NCI-H226 (cell line): ENCODE data around the gene PRKN.

Source experiments
- DNase-seq: peaks from one replicate; pipeline ENCODE4 v3.0.0-alpha.2; 2015

PRKN gene

DNA sequence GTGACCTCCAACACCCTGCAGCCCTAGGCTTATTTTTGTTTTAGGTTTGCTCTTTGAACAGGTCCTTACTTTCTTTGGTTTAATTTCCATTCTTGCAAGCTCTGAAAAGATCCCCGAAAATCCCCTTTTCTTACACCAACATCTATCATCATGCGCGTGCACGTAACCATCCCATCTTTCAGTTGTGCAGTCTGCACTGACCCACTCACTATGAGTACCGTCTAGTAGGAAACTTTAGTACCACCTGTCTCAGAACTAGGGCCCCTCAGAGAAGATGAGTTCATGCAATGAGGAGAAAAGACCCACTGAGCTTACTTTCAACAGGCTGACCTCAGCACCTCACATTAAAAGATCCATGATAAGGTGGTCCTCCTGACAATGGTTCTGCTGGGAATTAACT, 1333.1 kb downstream of the PRKN start:
- DNase-seq = no peak

DNA sequence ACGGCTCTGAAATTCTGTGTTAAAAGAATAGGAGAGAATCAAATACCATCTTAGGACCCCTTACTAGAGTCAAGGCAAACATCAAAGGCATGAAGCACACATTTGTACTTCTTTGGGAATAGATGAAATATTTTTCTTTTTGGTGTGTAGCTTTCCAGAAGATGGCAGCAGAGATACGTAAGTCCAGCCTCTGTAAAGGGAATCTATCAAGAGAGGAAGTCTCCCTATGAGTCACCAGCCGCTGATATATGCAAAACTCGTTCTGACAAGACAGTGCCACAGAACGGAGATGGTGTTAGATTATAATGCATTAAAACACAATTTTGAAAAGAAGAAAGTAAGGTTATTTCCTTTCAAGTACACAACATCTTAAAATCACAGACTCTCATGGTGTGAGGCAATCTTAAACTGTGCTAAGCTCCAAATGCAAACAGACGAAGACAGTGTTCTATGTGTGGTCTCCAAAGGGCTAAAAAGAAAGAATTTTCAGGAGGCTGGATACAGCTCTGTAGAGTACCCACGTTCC, 1333.7 kb downstream of the PRKN start:
- DNase-seq = peak; percentile 71

DNA sequence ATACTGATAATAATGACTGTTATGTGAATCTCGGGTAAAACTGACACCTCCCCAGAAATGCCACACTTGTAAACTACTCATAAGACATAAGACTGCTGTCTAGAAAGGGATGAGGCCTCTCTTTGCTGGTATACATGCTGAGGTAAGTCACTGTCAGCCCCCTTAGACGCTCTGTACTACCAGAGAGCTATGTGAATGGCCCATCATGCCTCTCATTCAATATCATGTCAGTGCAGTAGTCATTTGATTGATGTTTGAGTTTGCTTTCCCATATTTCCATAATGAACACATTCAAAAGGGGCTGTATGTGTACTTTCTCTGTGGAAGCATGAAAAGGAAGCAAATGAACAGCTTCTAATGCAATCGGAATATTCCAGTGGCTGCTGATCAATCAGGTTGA, 1334.3 kb downstream of the PRKN start:
- DNase-seq = no peak

DNA sequence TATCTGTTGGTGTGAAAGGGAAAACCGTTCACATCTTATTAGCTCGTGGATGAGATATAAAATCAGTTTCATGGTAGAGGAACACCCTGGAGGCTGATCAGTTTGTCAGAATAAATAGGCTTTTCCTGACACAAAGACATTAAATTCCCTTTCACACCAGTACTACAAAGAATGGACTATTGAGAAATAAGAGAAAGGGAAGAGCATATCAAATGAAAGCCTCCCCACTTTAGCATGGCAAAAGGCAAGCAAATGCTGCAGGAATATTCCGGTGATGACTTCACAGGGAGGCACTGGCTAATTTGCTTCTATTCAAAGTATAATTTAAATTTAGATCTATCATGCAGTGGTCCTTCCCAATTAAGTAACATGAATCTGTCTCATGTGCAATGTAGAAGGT, 1337.8 kb downstream of the PRKN start:
- DNase-seq = no peak

DNA sequence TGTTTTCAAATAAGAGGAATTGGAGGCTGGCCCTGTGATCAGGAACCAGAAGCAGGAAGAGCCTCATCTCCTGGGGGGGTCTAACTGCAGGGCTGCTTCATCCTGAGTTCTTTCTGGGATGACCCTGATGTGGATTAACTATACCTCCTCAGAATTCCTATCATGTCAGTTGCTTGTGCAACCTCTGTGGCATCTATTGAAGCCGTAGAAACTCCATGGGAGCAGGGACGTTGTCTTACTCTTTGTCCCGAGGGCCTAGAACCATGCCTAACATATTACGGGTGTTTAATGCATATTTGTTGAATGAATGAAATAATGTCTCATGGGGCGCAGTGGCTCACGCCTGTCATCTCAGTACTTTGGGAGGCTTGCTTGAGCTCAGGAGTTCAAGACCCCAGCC, 1343.6 kb downstream of the PRKN start:
- no peak for DNase-seq

DNA sequence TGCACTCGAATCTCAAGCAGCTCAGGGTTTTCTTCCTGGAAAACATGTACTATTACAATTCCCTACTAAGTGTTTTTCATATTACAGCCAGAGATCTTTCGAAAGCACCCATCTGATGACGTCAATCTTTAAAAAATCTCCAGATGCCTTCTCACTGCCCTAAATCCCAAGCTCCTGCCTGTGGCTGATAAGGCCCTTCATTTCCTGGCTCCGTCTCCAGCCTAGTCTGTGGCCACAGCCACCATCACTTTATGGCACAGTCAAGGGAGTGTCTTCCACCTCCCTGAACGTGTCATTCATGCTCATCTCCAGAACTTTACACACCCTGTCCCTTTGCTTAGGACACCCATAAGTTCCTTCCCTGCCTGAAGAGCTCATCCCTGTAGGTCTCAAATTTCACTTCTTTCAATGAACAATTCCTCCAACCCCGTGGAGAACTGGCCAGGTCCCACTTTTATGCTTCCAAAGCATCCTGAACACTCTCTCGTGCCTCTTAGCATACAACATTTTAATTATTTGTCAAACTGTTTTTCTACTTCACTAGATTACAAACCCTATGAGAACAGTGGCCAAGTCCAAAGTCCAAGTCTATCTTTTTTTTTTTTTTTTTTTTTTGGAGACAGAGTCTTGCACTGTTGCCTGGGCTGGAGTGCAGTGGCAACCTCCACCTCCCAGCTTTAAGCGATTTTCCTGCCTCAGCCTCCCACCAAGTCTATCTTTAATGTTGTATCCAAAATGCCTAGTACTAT, 1347.6 kb downstream of the PRKN start:
- peak; percentile 16 for DNase-seq

DNA sequence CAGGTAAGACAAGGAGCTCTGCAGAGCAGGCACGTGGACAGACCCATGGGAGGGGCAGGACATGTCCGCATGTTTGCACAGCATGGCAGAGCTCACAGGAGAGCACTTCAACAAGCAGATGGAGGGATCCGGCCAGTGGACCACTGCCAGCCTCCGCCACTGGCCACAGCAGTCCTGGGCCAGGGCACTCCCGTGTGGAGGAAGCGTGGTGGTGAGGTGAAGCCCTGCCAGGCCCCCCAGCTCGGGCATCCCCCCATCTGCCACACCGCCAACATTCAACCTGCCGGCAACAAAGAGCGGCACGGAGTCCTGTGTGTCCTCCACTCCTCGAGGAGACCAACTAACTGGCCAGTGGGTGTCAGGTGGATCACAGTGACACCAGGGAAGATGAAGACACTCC, 1349.5 kb downstream of the PRKN start:
- DNase-seq = no peak

DNA sequence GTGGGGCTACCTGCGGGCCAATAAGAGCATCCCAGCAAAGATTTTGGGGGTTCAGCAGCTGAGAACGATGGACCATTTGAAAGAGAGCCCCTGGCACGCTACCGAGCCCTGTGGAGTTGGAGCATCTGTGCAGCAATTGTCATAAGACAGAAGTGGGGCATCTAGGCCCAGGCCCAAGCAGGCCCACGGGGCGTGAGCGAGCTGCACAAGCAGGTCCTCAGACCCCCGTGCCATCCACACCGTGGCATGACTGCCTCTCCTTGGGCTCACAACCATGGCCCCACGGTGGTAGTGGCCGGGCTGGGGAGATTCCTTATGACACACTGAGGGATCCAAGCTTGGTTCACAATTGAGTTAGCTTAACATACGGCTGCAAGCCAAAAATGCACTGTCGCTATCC, 1350.5 kb downstream of the PRKN start:
- no peak for DNase-seq

DNA sequence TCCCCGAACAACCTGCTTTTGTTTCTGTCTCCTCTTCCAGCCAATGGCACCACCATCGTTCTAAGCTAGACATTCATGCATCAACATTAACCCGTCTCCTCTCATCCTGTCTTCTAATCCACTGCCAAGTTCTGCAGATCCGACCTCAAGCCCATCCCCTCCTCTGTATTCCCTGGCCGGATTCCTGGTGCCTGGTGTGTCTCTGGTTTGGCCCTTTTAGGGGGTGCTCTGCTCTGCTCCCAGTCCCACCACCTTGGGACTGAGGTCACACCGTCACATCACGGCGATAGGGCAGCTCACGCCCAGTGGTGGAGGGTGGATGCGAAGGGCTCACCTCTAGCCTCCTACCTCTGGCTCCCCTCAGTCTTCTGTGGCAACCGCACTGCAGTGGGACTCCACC, 1351.2 kb downstream of the PRKN start:
- DNase-seq = no peak

DNA sequence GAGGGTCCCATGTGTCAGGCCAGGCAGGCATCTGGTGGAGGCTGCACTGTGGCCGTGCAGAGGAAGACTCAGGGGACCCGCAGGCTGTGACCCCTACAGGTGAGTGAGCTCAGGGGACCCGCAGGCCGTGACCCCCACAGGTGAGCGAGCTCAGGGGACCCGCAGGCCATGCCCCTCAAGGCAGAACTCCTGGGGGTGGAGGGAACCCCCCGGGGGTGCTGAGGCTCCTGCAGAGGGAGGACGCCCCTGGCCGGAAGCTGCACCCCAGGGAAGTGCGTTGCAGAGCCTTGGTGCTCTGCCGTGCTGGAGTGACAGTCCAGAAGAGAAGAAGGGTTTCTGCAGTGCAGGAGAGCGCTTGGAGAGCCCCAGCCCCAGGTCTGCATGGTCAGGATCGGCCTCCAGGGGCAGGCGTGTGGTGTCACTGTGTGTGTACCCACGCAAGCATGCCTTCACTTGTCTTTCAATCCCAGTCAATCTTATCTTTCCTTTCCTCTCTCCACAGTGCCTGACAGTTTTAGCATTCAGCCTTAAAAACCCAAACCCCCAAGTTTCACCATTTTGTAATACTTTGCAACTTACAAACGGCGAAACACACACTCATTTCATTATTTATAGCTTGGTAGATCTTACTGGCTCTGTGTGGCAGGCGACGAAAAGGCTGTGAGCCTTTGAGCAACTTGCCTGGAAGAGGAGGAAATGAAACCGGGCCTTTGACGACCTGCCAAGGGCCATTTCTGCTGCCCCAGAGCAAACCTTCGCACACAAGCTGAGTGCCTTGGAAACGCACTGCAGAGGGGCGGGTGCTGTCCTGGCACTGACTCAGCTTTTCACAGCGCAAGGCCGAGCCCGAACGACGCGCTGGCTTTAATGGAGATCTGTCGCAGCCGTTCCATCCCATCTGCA, 1352.3 kb downstream of the PRKN start:
- no peak for DNase-seq

DNA sequence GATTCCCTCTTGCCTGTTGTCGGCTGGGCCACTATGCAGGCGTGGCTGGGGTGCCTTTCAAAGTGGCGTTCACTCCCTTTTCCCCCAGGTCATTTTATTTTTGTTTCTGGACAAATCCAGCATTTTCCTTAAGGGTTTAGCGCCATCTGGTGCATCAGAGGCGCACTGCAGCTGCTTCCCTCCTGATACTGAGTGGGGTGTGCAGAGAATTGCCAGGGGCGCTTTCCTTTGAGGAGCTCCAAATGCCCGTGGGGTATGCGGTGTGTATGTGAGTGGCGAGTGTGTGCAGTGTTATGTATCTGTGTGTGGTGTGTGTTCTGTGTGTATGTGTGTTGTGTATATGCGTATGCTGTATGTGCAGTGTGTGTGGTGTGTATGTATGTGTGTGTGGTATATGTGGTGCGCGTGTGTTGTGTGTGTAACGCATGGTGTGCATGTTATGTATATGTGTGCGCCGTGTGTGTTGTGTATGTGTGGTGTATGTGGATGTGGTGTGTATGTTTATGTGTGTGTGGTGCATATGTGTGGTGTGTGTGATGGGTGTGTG, 1353.6 kb downstream of the PRKN start:
- DNase-seq = peak; percentile 21

DNA sequence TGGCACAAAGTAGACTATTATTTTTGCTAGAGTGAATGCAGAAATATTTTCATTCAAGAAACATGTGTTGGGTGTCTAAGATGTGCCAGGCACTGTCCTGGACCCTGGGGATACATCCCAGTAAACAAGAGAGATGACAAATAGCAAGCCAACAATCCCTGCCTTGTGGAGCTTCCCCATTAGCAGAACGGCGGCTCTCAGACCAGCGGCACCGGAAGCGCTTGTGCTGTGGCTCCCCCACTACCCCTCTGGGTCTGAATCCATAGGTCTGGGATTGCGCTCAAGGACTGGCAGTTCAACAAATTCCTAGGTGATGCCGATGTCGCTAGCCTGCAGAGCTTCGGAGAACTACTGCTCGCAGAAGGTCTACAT, 1355.2 kb downstream of the PRKN start:
- no peak for DNase-seq

DNA sequence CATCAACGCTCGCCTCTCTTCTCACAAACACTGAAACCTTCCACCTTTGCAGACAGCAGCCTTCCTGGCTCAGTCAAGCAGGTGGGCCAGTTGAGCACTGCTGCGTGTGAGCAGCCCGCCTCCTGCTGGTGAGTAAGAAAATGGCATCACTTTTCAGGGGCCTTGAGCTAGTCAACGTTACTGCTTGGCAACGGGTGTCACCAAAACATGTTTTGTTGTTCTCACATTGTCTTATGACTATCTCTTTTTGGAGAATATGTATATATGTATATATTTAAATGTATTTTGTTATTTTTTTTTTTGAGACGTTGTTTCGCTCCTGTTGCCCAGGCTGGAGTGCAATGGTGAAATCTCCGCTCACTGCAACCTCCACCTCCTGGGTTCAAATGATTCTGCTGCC, 1356.7 kb downstream of the PRKN start:
- peak; percentile 33 for DNase-seq

DNA sequence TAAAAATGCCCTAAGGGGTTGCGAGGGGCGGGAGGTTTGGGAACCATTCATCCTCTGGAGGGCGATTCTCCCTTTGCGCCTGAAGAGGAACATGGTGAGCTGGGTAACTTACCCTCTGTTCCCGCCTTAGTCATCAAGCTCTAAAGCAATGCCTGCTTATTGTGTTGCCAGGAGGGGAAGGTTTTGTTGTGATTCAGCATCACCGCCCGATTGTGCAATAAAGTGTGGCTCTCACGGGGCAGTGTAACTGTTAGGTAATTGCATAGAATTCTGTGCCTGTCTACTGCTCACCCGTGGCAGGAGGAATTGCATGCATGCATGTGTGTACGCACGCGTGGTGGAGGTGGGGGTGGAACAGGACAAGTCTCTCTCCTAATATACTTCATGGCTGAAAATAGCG, 1358.2 kb downstream of the PRKN start:
- DNase-seq = peak; percentile 92

DNA sequence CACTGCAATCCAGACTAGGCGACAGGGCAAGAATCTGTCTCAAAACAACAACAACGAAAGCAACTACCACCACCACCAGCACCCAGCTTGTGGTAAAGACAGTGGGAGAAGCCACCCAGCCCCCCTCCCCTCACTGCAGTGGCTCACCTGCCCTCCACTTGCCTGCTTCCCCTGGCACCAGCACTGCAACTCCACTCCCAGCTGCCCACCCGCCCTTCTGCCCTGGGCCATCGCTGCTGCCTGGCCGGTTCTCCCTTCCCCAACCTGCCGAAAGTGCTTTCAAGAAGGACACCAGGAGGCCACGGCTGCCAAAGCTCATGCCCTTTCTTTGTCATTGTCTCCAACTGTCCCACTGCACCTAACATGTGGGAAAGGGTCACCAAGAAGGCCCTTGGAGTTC, 1359.1 kb downstream of the PRKN start:
- DNase-seq = no peak

DNA sequence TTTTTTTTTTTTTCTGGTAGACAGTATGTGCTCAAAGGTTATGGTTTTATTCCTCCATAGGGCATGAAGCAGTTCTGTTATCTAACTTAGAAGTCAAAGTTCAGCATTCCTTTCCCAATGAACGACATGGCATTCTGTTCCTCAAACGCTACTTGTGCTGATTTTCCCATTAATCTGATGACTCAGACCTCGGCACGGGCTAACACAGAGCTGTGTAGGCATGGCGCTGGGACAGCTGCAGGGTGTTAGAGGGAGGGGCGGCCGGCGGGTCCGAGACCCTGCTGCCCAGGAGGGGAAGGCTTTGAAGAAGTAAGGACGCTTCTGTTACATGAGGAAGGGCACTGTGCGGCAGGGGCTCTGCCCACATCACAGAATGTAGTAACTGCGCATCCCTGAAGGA, 1360.1 kb downstream of the PRKN start:
- no peak for DNase-seq

DNA sequence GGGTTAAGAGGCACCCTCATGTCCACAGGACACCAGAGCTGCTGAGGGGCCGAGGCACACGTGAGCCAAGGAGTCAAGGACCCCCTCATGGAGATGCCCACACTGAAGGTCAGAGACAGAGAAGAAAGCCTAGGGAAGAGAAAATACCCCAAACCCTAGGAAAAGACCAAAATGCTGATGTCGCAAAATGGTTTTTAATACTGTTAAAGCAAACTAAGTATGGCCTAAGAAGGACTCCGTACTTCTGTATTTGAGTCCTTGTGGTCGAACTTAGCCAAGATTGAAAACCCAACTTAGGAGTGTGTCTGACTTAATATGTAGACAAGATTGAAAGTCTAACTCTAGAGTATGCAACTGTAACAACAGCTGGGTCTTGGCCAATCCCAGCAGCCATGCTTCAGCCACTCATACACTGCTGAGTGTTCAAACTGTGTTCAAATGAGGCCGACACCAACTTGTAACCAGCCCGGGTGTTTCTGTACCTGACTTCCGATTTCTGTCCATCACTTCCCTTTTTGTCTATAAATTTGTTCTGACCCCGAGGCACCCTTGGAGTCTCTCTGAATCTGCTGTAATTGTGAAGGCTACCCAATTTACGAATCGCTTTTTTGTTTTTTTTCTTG, 1361.2 kb downstream of the PRKN start:
- no peak for DNase-seq

DNA sequence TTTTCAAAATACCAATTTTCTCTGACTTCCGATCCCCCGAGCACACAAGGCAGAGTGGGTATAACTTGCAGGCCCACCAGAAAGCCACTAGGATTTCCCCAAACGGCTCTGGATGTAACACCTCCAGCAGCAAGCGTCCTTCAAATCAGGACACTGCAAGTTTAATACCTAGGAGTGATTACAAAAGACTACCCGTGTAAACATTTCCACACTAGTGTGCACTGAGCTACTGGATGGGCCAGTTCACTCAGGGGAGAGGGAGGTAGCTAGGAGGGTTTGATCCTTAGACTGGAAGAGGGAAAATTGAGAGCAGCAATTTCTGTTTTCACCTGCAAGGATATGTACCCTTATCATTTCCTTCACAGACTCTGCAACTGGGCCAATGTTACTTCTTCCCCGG, 1361.9 kb downstream of the PRKN start:
- no peak for DNase-seq

DNA sequence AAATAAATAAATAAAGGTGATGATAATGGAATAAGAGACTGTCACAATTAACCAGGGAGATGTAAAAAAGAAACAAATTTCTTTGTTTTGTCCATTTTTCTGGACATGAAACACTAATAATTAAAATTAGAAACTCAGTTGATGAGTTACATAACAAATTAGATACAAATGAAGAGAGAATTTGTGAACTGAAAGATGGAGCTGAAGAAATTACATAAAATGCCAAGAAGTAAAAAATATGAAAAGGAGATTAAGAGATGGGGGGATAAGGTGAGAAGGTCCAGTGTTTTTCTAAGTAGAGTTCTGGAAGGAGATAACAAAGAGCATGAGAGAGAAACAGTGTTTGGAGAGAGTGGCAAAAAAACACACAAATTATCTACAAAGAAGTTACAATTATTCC, 1364.3 kb downstream of the PRKN start:
- no peak for DNase-seq

DNA sequence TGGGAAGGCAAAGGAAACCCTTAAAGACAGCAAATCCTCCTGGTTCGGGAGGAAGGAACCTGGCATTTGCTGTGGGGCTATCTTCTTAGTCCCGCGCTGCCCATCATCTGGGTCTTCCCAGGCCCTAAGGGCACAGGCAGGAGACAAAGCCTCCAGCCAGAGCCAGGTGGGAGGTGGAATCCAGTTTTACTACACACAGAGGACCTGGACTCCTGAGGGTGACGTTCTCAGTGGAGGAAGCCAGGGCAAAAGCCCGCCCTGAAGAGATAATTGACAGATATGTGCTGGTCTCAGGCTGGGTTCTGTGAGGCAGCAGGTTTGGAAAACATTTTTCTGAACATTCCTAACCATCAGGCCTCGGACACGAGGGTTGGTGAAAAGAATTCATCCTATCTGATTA, 1365.3 kb downstream of the PRKN start:
- DNase-seq = no peak

DNA sequence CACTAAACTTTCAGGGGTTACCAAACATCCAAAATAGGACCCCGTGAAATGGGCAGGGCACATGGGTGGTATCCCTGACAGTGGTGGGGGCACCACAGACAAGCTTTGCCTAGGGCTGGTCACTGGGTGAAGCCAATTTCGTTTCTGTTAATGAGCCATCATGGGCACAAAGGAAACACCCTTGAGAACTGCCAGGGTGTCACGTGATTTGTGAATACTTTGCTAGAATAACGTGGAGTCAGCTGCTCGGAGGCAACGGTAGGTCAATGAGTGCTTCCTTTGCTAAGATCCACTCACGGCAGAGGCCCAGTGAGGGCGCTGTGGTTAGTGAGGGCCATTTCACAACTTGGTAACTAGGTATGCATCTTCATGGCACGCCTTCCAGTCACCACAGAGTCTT, 1366.0 kb downstream of the PRKN start:
- DNase-seq = no peak

DNA sequence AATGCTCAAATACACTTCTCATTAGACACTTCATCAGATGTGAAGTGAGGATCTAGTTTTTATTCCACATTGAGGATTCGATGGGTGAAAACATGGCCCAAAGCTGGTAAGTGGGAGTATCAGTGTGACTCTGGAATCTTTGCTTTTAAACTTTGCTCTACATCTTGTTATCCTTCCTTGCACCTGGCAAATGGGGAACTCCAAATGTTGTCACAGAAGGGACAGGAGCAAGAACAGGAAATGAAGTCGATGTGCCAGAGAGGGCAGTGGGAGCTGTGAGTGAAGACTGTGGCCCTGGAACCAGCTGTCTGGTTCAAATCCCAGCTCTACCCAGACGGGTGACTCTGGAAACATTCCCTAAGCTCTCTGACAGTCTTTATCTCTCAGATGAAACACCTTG, 1367.0 kb downstream of the PRKN start:
- no peak for DNase-seq

DNA sequence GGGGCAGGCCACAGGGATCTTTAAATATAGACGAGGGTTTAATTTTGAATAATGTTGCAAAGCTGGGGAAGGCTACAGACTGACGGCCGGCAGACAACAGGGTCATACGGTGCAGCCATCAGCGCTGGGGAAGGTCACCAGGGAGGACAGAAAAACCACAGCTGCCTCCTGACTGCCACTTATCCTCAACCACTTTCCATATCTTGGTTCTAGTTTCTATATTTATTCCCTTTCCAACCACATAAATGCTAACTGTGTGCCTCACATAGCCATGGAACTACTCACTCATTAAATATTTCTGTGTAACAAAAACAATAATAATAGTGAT, 1368.0 kb downstream of the PRKN start:
- no peak for DNase-seq
